Right ventricle myocardium superior (tissue), 1 donor: Measurements from ENCODE around the gene FOSB. TPM values are rescaled to one million over a fixed set of nuclear protein-coding genes. Genes with fewer than 3 reads are reported as not detected.

Experiments used
- ATAC-seq: fragments of 200-7000 bp; cut with Tn5 transposase; one replicate; pipeline ENCODE4 v1.9.1; 2020; ENCODE audit warnings: mild to moderate bottlenecking; ENCODE audit not compliant: poor library complexity
- DNase-seq: peaks from one replicate; pipeline ENCODE4 v3.0.0-alpha.2; 2020
- intact Hi-C: fragments of 100-400 bp; cut with DNase I; formaldehyde crosslinking; loops from one replicate; pipeline ENCODE4 v1.11.2; 2022
- total RNA-seq: library from RNA; stranded (reverse); fragmentation: NEBNext Ultra II Directional; extraction: Animal tissue kit (Norgen Biotek cat#: 25700); gene quantifications from one replicate; pipeline ENCODE4 v1.2.1, GENCODE V29; 2021
- donor health status: DM: no; HTN: yes; CAD: no; lungs with severe emphysema.

FOSB gene
- total RNA-seq, 1 donor from 2014 or later = 0.51 TPM

GRCh38 chr19:45462174-45462573 lies 5.6 kb upstream of the FOSB start:
- DNase-seq (no peak), ATAC-seq (no peak)
- intact Hi-C loops = no loop called here

- intact Hi-C loops = no loop called here
- ATAC-seq (no peak), DNase-seq (no peak)
Observed at GRCh38 chr19:45463241-45463640, 4.6 kb upstream of the FOSB start.

- ATAC-seq = no peak
- DNase-seq = no peak
- intact Hi-C loops = no loop called here
Observed at GRCh38 chr19:45464274-45464673, 3.5 kb upstream of the FOSB start.

GRCh38 chr19:45464852-45465441 lies 2.8 kb upstream of the FOSB start:
- intact Hi-C loops = no loop called here
- ATAC-seq = no peak

GRCh38 chr19:45467115-45467455 lies 711 bp upstream of the FOSB start:
- intact Hi-C loops = no loop called here
- ATAC-seq = no peak
- no peak for DNase-seq

More at GRCh38 chr19:45464852-45465441, 2.8 kb upstream of the FOSB start:
- DNase-seq = no peak

- peak; percentile 49 for DNase-seq
- no peak for ATAC-seq
- intact Hi-C loops = no loop called here
Observed at GRCh38 chr19:45468159-45468651, 409 bp downstream of the FOSB start.

GRCh38 chr19:45468803-45469131 lies 971 bp downstream of the FOSB start:
- DNase-seq (no peak), ATAC-seq (peak; percentile 9)
- intact Hi-C loops = no loop called here

- intact Hi-C loops = no loop called here
- ATAC-seq (peak; percentile 91), DNase-seq (peak; percentile 96)
Observed at GRCh38 chr19:45469132-45469944, 1.5 kb downstream of the FOSB start.

GRCh38 chr19:45469945-45470761 lies 2.4 kb downstream of the FOSB start:
- no peak for DNase-seq
- intact Hi-C loops = no loop called here

GRCh38 chr19:45470762-45471081 lies 2.9 kb downstream of the FOSB start:
- ATAC-seq = no peak
- intact Hi-C loops = no loop called here
- no peak for DNase-seq

More at GRCh38 chr19:45469945-45470761, 2.4 kb downstream of the FOSB start:
- ATAC-seq = no peak

GRCh38 chr19:45471111-45471930 lies 3.5 kb downstream of the FOSB start:
- ATAC-seq (no peak), DNase-seq (no peak)
- intact Hi-C loops = no loop called here

GRCh38 chr19:45471931-45472562 lies 4.3 kb downstream of the FOSB start:
- intact Hi-C loops = no loop called here

GRCh38 chr19:45472563-45473366 lies 5.0 kb downstream of the FOSB start:
- ATAC-seq (no peak), DNase-seq (no peak)
- intact Hi-C loops = no loop called here

More at GRCh38 chr19:45471931-45472562, 4.3 kb downstream of the FOSB start:
- ATAC-seq (no peak), DNase-seq (no peak)

- intact Hi-C loops = no loop called here
- ATAC-seq = no peak
Observed at GRCh38 chr19:45473367-45473681, 5.5 kb downstream of the FOSB start.

GRCh38 chr19:45473682-45474605 lies 6.1 kb downstream of the FOSB start:
- no peak for ATAC-seq

More at GRCh38 chr19:45473367-45473681, 5.5 kb downstream of the FOSB start:
- no peak for DNase-seq

GRCh38 chr19:45474606-45475521 lies 7.1 kb downstream of the FOSB start:
- intact Hi-C loops = no loop called here
- ATAC-seq = no peak

More at GRCh38 chr19:45473682-45474605, 6.1 kb downstream of the FOSB start:
- no peak for DNase-seq
- intact Hi-C loops = no loop called here

More at GRCh38 chr19:45474606-45475521, 7.1 kb downstream of the FOSB start:
- DNase-seq = no peak
